OCI-LY7 (cell line): ENCODE measurements around the gene GALNTL6. TPM values are rescaled to one million over a fixed set of nuclear protein-coding genes. Genes with fewer than 3 reads are reported as not detected.

Experiments used
- BruUV-seq: library from RNA; stranded (reverse); fragments of 400-500 nt; replicated peaks from 2 replicates; lab custom pipeline; 2021; lab: Mats Ljungman, UMichigan
- CTCF ChIA-PET: fragments of 300-600 bp; sonication (Branson Sonifier 250); formaldehyde crosslinking; loops from one replicate; lab custom pipeline; 2022; ENCODE audit warnings: antibody characterized with exemption; ENCODE audit not compliant: unreplicated experiment; lab: Charles Lee
- POLR2A ChIA-PET: fragments of 300-600 bp; sonication (Branson Sonifier 250); formaldehyde crosslinking; loops from one replicate; lab custom pipeline; 2022; ENCODE audit warnings: antibody characterized with exemption; lab: Charles Lee
- DNase-seq: peaks from one replicate; pipeline ENCODE4 v3.0.0-alpha.2; 2015; ENCODE audit warnings: low spot score
- H2AFZ ChIP-seq: fragments of 200-600 bp; sonication (generic), shearing (Covaris generic); 2 replicates; pipeline ENCODE4 v1.6.1; 2014; ENCODE audit warnings: mild to moderate bottlenecking, antibody characterized with exemption, low read length, moderate library complexity
- H3K27ac ChIP-seq: fragments of 200-600 bp; sonication (generic); 2 replicates; pipeline ENCODE4 v1.5.1; 2014; ENCODE audit warnings: mixed run types, low read depth, mild to moderate bottlenecking, moderate library complexity, low read length, inconsistent platforms; ENCODE audit not compliant: poor library complexity, severe bottlenecking
- H3K36me3 ChIP-seq: fragments of 200-600 bp; sonication (generic); 2 replicates; pipeline ENCODE4 v1.6.1; 2014; ENCODE audit warnings: mild to moderate bottlenecking, antibody characterized with exemption, low read length, moderate library complexity, mixed read lengths; ENCODE audit not compliant: insufficient read depth
- H3K4me1 ChIP-seq: fragments of 200-600 bp; sonication (generic); 2 replicates; pipeline ENCODE4 v1.5.1; 2014; ENCODE audit warnings: mild to moderate bottlenecking, low read length; ENCODE audit not compliant: insufficient read depth, poor library complexity, severe bottlenecking
- H3K4me2 ChIP-seq: fragments of 200-600 bp; sonication (generic); 2 replicates; pipeline ENCODE4 v1.6.1; 2014; ENCODE audit warnings: mild to moderate bottlenecking, low read length
- H3K4me3 ChIP-seq: fragments of 200-600 bp; sonication (generic); 2 replicates; pipeline ENCODE4 v1.5.1; 2014; ENCODE audit warnings: mild to moderate bottlenecking, low read depth, low read length; ENCODE audit not compliant: poor library complexity, severe bottlenecking
- H3K79me2 ChIP-seq: fragments of 200-600 bp; sonication (generic); 2 replicates; pipeline ENCODE4 v1.6.1; 2016; ENCODE audit warnings: low read depth, mild to moderate bottlenecking, low read length, moderate library complexity, mixed read lengths; ENCODE audit not compliant: insufficient read depth
- H3K9me2 ChIP-seq: fragments of 200-600 bp; sonication (generic); 2 replicates; pipeline ENCODE4 v1.6.1; 2016; ENCODE audit warnings: mild to moderate bottlenecking, low read length, mixed read lengths; ENCODE audit not compliant: insufficient read depth
- H3K9me3 ChIP-seq: fragments of 200-600 bp; sonication (generic); 2 replicates; pipeline ENCODE4 v1.6.1; 2014; ENCODE audit warnings: mild to moderate bottlenecking, mixed run types, low read length, mixed read lengths
- H4K20me1 ChIP-seq: fragments of 200-600 bp; sonication (generic); 2 replicates; pipeline ENCODE4 v1.6.1; 2014; ENCODE audit warnings: mild to moderate bottlenecking, antibody characterized with exemption, low read length, moderate library complexity, mixed read lengths; ENCODE audit not compliant: insufficient read depth
- CTCF ChIP-seq: fragments of 200-600 bp; sonication (generic); conservative IDR thresholded peaks from 2 replicates; pipeline ENCODE4 v1.5.1; 2014; ENCODE audit warnings: mild to moderate bottlenecking, antibody characterized with exemption, low read length, moderate library complexity, mixed read lengths
- EZH2phosphoT487 ChIP-seq: fragments of 200-600 bp; sonication (generic); IDR thresholded peaks from 2 replicates; pipeline ENCODE4 v1.6.1; 2018; ENCODE audit warnings: low read depth, borderline replicate concordance, mild to moderate bottlenecking, mixed run types, antibody characterized with exemption, low read length, moderate library complexity, mixed read lengths
- intact Hi-C: fragments of 100-400 bp; cut with micrococcal nuclease; formaldehyde crosslinking; loops from one replicate; pipeline ENCODE4 v1.10.0; 2022; ENCODE audit not compliant: unreplicated experiment
- total RNA-seq, 2 experiments: library from RNA; depleted of rRNA in 1 of 2; stranded (reverse); fragments of >200 nt in 1 of 2; shearing (Covaris generic) in 1 of 2; gene quantifications; 2 replicates each; pipeline ENCODE4 v1.2.3, GENCODE V29; 2014 to 2022

Gene GALNTL6
- total RNA-seq, 2 experiments from 2014 or later: not detected

GRCh38 chr4:172068506-172068905, 255.3 kb downstream of the GALNTL6 start:
- no peak overlapping the region for H2AFZ ChIP-seq
- no peak overlapping the region for H3K4me3 ChIP-seq
- H3K9me3 ChIP-seq: no peaks in the 10 kb centered on the region
- no peaks in the 10 kb centered on the region for H3K9me2 ChIP-seq
- no peak for DNase-seq
- intact Hi-C loops: no loop called here
- H3K4me1 ChIP-seq: no peaks in the 10 kb centered on the region
- no peaks in the 10 kb centered on the region for H4K20me1 ChIP-seq
- POLR2A ChIA-PET: no interaction called here
- H3K36me3 ChIP-seq: no peaks in the 10 kb centered on the region
- no peak overlapping the region for H3K27ac ChIP-seq
- no peak overlapping the region for H3K4me2 ChIP-seq
- no peak for TF ChIP-seq CTCF
- no peak for TF ChIP-seq EZH2phosphoT487
- no peaks in the 10 kb centered on the region for H3K79me2 ChIP-seq
- BruUV-seq: no TSS peak
- CTCF ChIA-PET: no interaction called here

GRCh38 chr4:172073590-172073989, 260.4 kb downstream of the GALNTL6 start:
- H3K4me3 ChIP-seq: no peak overlapping the region
- no peak for DNase-seq
- no peaks in the 10 kb centered on the region for H3K4me1 ChIP-seq
- H3K9me3 ChIP-seq: no peaks in the 10 kb centered on the region
- H3K9me2 ChIP-seq: no peaks in the 10 kb centered on the region
- H4K20me1 ChIP-seq: no peaks in the 10 kb centered on the region
- H3K27ac ChIP-seq: no peak overlapping the region
- intact Hi-C loops: no loop called here
- H2AFZ ChIP-seq: no peak overlapping the region
- H3K36me3 ChIP-seq: no peaks in the 10 kb centered on the region
- POLR2A ChIA-PET: interaction anchor here (1.2 kb wide), 1 partner anchor 18 kb away, joined by 3 read pairs; no protein-coding TSS in a partner anchor
- no peak overlapping the region for H3K4me2 ChIP-seq
- CTCF ChIA-PET: no interaction called here
- TF ChIP-seq CTCF (no peak), EZH2phosphoT487 (no peak)
- H3K79me2 ChIP-seq: no peaks in the 10 kb centered on the region
- no TSS peak for BruUV-seq

GRCh38 chr4:172083272-172083671, 270.1 kb downstream of the GALNTL6 start:
- no TSS peak for BruUV-seq
- no peak for DNase-seq
- intact Hi-C loops: no loop called here
- H3K9me2 ChIP-seq: no peaks in the 10 kb centered on the region
- H3K4me2 ChIP-seq: no peak overlapping the region
- no peak for TF ChIP-seq EZH2phosphoT487
- no peak for TF ChIP-seq CTCF
- H3K36me3 ChIP-seq: no peaks in the 10 kb centered on the region
- H2AFZ ChIP-seq: no peak overlapping the region
- ChIA-PET CTCF (no interaction called here), POLR2A (no interaction called here)
- no peaks in the 10 kb centered on the region for H3K79me2 ChIP-seq
- H4K20me1 ChIP-seq: no peaks in the 10 kb centered on the region
- H3K4me1 ChIP-seq: no peaks in the 10 kb centered on the region
- no peaks in the 10 kb centered on the region for H3K9me3 ChIP-seq
- H3K27ac ChIP-seq: no peak overlapping the region
- no peak overlapping the region for H3K4me3 ChIP-seq
